Measurements from ENCODE around the gene UBA3. TPM values are rescaled to one million over a fixed set of nuclear protein-coding genes. Genes with fewer than 3 reads are reported as not detected.

The UBA3 gene
- total RNA-seq, 1 experiment from 2014 or later, result 40.5 TPM

DNA sequence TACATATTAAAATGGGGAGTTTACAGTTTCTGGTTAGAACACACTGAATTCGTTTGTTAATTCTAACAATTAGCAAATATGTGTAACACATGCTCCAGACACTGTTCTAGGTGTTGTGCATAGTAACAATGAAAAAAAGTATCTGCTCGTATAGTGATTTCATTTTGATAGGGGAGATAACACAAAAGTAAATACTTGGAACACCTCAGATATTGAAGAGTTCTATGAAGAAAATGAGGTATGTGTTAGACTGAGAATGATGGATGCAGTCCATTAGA is 21.3 kb downstream of the UBA3 start:
- no TSS peak for BruUV-seq (replicated peaks)

DNA sequence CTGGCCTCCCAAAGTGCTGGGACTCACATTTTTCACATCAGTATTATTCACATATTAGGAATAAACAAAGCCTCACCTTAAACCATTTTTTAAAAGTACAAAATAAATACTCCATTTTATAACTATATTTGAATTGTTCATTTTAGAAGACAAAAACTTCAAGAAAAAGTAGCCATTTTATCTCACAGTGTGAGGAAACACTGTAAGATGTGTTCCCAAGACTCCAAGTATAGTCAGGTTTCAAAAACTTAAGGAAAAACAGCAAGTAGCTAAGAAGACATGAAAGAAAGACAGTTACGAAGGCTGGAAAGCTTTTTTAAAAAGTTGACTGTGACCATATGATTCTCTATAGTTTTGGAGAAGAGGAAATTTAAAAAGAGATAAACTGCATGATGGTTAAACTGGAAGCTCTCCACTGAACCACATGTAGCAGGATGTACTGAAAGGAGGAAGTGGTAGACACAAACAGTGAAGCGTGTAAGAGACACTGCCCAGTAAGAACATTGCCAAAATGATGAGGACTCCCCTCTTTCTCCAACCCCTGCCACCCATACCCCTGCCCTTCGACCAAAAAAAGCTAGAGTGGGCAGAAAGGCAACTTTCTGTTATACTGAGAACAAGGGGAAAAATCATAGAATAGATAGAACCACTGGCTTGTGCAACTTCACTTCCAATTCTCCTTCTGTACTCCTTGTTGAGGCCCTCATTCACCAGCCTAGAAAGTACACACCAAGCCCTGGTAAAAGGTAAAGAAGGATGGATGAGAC is 21.8 kb downstream of the UBA3 start:
- DNase-seq (ENCODE audit: low spot score), result no peak
- TF ChIP-seq, protein P1, sequence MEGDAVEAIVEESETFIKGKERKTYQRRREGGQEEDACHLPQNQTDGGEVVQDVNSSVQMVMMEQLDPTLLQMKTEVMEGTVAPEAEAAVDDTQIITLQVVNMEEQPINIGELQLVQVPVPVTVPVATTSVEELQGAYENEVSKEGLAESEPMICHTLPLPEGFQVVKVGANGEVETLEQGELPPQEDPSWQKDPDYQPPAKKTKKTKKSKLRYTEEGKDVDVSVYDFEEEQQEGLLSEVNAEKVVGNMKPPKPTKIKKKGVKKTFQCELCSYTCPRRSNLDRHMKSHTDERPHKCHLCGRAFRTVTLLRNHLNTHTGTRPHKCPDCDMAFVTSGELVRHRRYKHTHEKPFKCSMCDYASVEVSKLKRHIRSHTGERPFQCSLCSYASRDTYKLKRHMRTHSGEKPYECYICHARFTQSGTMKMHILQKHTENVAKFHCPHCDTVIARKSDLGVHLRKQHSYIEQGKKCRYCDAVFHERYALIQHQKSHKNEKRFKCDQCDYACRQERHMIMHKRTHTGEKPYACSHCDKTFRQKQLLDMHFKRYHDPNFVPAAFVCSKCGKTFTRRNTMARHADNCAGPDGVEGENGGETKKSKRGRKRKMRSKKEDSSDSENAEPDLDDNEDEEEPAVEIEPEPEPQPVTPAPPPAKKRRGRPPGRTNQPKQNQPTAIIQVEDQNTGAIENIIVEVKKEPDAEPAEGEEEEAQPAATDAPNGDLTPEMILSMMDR (conservative IDR thresholded peaks at IDR 0.05; ENCODE audit: low read depth, low read length), result no peak
- TF ChIP-seq EZH2 (IDR thresholded peaks at IDR 0.05; ENCODE audit: borderline replicate concordance, low read depth, low read length, poor library complexity, severe bottlenecking), result no peak
- Histone ChIP-seq H3K4me1 (ENCODE audit: insufficient read depth, low read length, poor library complexity, severe bottlenecking) (no peaks in the 10 kb centered on the region), H3K27me3 (replicated peaks; ENCODE audit: insufficient read depth, low read depth, low read length, poor library complexity) (no peaks in the 10 kb centered on the region), H3K36me3 (ENCODE audit: insufficient read depth, low read length, poor library complexity, severe bottlenecking) (peaks cover 34% of the 10 kb centered on the region), H3K27ac (ENCODE audit: low read depth, low read length, poor library complexity, severe bottlenecking) (no peak overlapping the region), H3K4me3 (ENCODE audit: low read depth, low read length, poor library complexity, severe bottlenecking) (no peak overlapping the region), H3K9me3 (ENCODE audit: low read depth, low read length, poor library complexity, severe bottlenecking) (no peaks in the 10 kb centered on the region)
- intact Hi-C loops (cut with micrococcal nuclease; ENCODE audit: unreplicated experiment), result no loop called here
- ChIA-PET CTCF (no interaction called here), POLR2A (ENCODE audit: low non-redundant PET) (no interaction called here)
- no TSS peak for BruUV-seq (replicated peaks)

More for the DNA sequence above, 21.3 kb downstream of the UBA3 start:
- H3K4me3 ChIP-seq (ENCODE audit: low read depth, low read length, poor library complexity, severe bottlenecking), result no peak overlapping the region
- no peak overlapping the region for H3K27ac ChIP-seq (ENCODE audit: low read depth, low read length, poor library complexity, severe bottlenecking)
- intact Hi-C loops (cut with micrococcal nuclease; ENCODE audit: unreplicated experiment), result no loop called here
- POLR2A ChIA-PET (ENCODE audit: low non-redundant PET), result no interaction called here
- peaks cover 38% of the 10 kb centered on the region for H3K36me3 ChIP-seq (ENCODE audit: insufficient read depth, low read length, poor library complexity, severe bottlenecking)
- H3K9me3 ChIP-seq (ENCODE audit: low read depth, low read length, poor library complexity, severe bottlenecking), result no peaks in the 10 kb centered on the region
- no peak for DNase-seq (ENCODE audit: low spot score)
- TF ChIP-seq, protein P1 (conservative IDR thresholded peaks at IDR 0.05; ENCODE audit: low read depth, low read length), result no peak
- no peak for TF ChIP-seq EZH2 (IDR thresholded peaks at IDR 0.05; ENCODE audit: borderline replicate concordance, low read depth, low read length, poor library complexity, severe bottlenecking)
- CTCF ChIA-PET, result no interaction called here
- no peaks in the 10 kb centered on the region for H3K4me1 ChIP-seq (ENCODE audit: insufficient read depth, low read length, poor library complexity, severe bottlenecking)
- no peaks in the 10 kb centered on the region for H3K27me3 ChIP-seq (replicated peaks; ENCODE audit: insufficient read depth, low read depth, low read length, poor library complexity)

DNA sequence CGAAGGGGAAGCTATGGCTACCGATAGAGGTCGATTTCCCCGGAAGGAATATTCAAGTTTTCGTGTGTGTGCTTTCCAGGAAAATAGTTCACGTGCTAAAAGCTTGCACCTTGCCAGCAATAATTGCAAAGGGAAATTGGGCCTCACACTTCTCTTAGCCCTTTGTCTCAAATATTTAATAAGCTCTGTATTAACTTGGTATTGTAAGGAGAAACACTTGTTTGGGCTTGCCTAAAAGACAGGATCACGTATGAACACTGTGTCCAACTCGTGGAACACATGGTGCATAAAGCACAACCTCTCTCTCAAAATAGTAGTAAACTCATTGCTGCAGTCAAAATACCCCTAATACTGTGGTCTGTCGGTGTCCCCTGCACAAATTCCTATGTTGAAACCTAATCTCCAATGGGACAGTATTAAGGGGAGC is 27.7 kb downstream of the UBA3 start:
- BruUV-seq (replicated peaks), result no TSS peak
- no peak for DNase-seq (ENCODE audit: low spot score)
- Histone ChIP-seq H3K9me3 (ENCODE audit: low read depth, low read length, poor library complexity, severe bottlenecking) (no peaks in the 10 kb centered on the region), H3K27ac (ENCODE audit: low read depth, low read length, poor library complexity, severe bottlenecking) (peak overlapping the region; percentile 84), H3K36me3 (ENCODE audit: insufficient read depth, low read length, poor library complexity, severe bottlenecking) (peaks cover 21% of the 10 kb centered on the region), H3K4me1 (ENCODE audit: insufficient read depth, low read length, poor library complexity, severe bottlenecking) (no peaks in the 10 kb centered on the region), H3K27me3 (replicated peaks; ENCODE audit: insufficient read depth, low read depth, low read length, poor library complexity) (no peaks in the 10 kb centered on the region), H3K4me3 (ENCODE audit: low read depth, low read length, poor library complexity, severe bottlenecking) (peak overlapping the region; percentile 92)
- intact Hi-C loops (cut with micrococcal nuclease; ENCODE audit: unreplicated experiment), result no loop called here
- TF ChIP-seq, protein P1 (conservative IDR thresholded peaks at IDR 0.05; ENCODE audit: low read depth, low read length), result no peak
- TF ChIP-seq EZH2 (IDR thresholded peaks at IDR 0.05; ENCODE audit: borderline replicate concordance, low read depth, low read length, poor library complexity, severe bottlenecking), result no peak
- ChIA-PET CTCF (no interaction called here), POLR2A (ENCODE audit: low non-redundant PET) (no interaction called here)

Data from A673 (cell line).